H1 (cell line): ENCODE results near the gene PDS5A. TPM values are rescaled to one million over a fixed set of nuclear protein-coding genes. Genes with fewer than 3 reads are reported as not detected.

Source experiments
- CTCF ChIA-PET: fragments of 300-600 bp; sonication (Branson Sonifier 250); formaldehyde crosslinking; loops from one replicate; lab custom pipeline; 2021; ENCODE audit not compliant: partially characterized antibody; lab: Charles Lee
- POLR2A ChIA-PET: fragments of 300-600 bp; sonication (Branson Sonifier 250); formaldehyde crosslinking; loops from one replicate; lab custom pipeline; 2021; ENCODE audit warnings: inconsistent platforms; ENCODE audit not compliant: partially characterized antibody; lab: Charles Lee
- DNase-seq, 2 experiments: peaks; one replicate each; pipeline versions ENCODE4 v3.0.0 to v3.0.0-alpha.2; 2010 to 2022; ENCODE audit warnings: low spot score in 2 of 2, low read depth in 1 of 2, mixed read lengths in 1 of 2
- FAIRE-seq: peaks from 2 replicates; lab custom pipeline; 2011; peaks lifted over from hg19 to GRCh38; lab: Jason Lieb, UNC
- H2AFZ ChIP-seq: 2 replicates; pipeline ENCODE4 v1.8.1; 2012; ENCODE audit warnings: low read length, inconsistent platforms
- H2AK5ac ChIP-seq: 2 replicates; pipeline ENCODE4 v1.6.1; 2013; ENCODE audit warnings: low read depth, low read length
- H2BK120ac ChIP-seq: replicated peaks from 2 replicates; pipeline ENCODE3; 2013; ENCODE audit warnings: low read depth, low read length, inconsistent platforms
- H2BK12ac ChIP-seq: 2 replicates; pipeline ENCODE4 v1.6.1; 2013; ENCODE audit warnings: low read depth, low read length
- H2BK15ac ChIP-seq: 2 replicates; pipeline ENCODE4 v1.6.1; 2013; ENCODE audit warnings: low read length
- H2BK20ac ChIP-seq: 2 replicates; pipeline ENCODE4 v1.6.1; 2013; ENCODE audit warnings: low read length
- H2BK5ac ChIP-seq: 2 replicates; pipeline ENCODE4 v1.6.1; 2013; ENCODE audit warnings: low read depth, low read length
- H3K14ac ChIP-seq: 2 replicates; pipeline ENCODE4 v1.6.1; 2013; ENCODE audit warnings: inconsistent platforms; ENCODE audit not compliant: insufficient read length
- H3K18ac ChIP-seq: 2 replicates; pipeline ENCODE4 v1.6.1; 2013; ENCODE audit warnings: low read length; ENCODE audit errors: extremely low read depth
- H3K23ac ChIP-seq: 2 replicates; pipeline ENCODE4 v1.6.1; 2013; ENCODE audit warnings: inconsistent platforms; ENCODE audit not compliant: insufficient read length
- H3K23me2 ChIP-seq: 2 replicates; pipeline ENCODE4 v1.6.1; 2013; ENCODE audit warnings: low read depth, low read length
- H3K27ac ChIP-seq: 2 replicates; pipeline ENCODE4 v1.6.1; 2011; ENCODE audit warnings: low read depth, low read length, inconsistent platforms
- H3K27me3 ChIP-seq, 4 experiments: replicated peaks in 1 of 4; 1 replicate in 1 of 4; 2 replicates in 3 of 4; pipeline versions ENCODE4 v1.6.1 to v1.8.1; 2011 to 2013; ENCODE audit warnings: low read length in 3 of 4, mild to moderate bottlenecking in 3 of 4, inconsistent platforms in 2 of 4, mixed read lengths in 2 of 4, moderate library complexity in 1 of 4; ENCODE audit not compliant: control insufficient read depth in 3 of 4, insufficient read depth in 3 of 4; ENCODE audit errors: extremely low read depth in 1 of 4
- H3K36me3 ChIP-seq, 4 experiments: 2 replicates each; pipeline versions ENCODE4 v1.6.1 to v1.8.1; 2011 to 2013; ENCODE audit warnings: mild to moderate bottlenecking in 4 of 4, low read length in 3 of 4, moderate library complexity in 2 of 4, control low read depth in 1 of 4, inconsistent platforms in 1 of 4; ENCODE audit not compliant: insufficient read depth in 4 of 4, control insufficient read depth in 2 of 4
- H3K4ac ChIP-seq: replicated peaks from 2 replicates; pipeline ENCODE3; 2013; ENCODE audit warnings: low read length, low read depth, mixed read lengths, inconsistent platforms; ENCODE audit not compliant: insufficient read length
- H3K4me1 ChIP-seq, 4 experiments: replicated peaks in 1 of 4; 1 replicate in 1 of 4; 2 replicates in 3 of 4; pipeline versions ENCODE4 v1.6.1 to v1.8.1; 2011 to 2013; ENCODE audit warnings: low read length in 3 of 4, inconsistent platforms in 2 of 4, mixed read lengths in 1 of 4; ENCODE audit not compliant: insufficient read depth in 4 of 4, control insufficient read depth in 3 of 4
- H3K4me2 ChIP-seq, 2 experiments: 2 replicates each; pipeline versions ENCODE4 v1.6.1 to v1.8.1; 2011 to 2013; ENCODE audit warnings: low read depth in 2 of 2, low read length in 2 of 2, control low read depth in 1 of 2, inconsistent platforms in 1 of 2, mild to moderate bottlenecking in 1 of 2; ENCODE audit not compliant: insufficient read depth in 1 of 2
- H3K4me3 ChIP-seq, 4 experiments: fragments of 200-600, 300-600 bp in 1 of 4; sonication (generic), shearing (Covaris generic), sonication (Bioruptor Twin) in 1 of 4; 2 replicates each; pipeline versions ENCODE4 v1.5.1 to v1.8.1; 2011 to 2016; ENCODE audit warnings: low read length in 4 of 4, low read depth in 3 of 4, control low read depth in 2 of 4, inconsistent platforms in 2 of 4, mild to moderate bottlenecking in 2 of 4, mixed read lengths in 1 of 4, moderate library complexity in 1 of 4; ENCODE audit not compliant: insufficient read depth in 2 of 4; ENCODE audit errors: extremely low read depth in 1 of 4
- H3K56ac ChIP-seq: replicated peaks from 2 replicates; pipeline ENCODE3; 2013; ENCODE audit warnings: low read depth, mild to moderate bottlenecking, mixed read lengths, low read length, inconsistent platforms; ENCODE audit not compliant: insufficient read length
- H3K79me1 ChIP-seq: 2 replicates; pipeline ENCODE4 v1.6.1; 2013; ENCODE audit warnings: low read depth, low read length, control low read depth
- H3K79me2 ChIP-seq, 2 experiments: 2 replicates each; pipeline versions ENCODE4 v1.6.1 to v1.8.1; 2012 to 2013; ENCODE audit warnings: low read length in 2 of 2, mild to moderate bottlenecking in 2 of 2, inconsistent platforms in 1 of 2; ENCODE audit not compliant: insufficient read depth in 2 of 2, control insufficient read depth in 1 of 2
- H3K9ac ChIP-seq, 4 experiments: replicated peaks in 1 of 4; 1 replicate in 1 of 4; 2 replicates in 3 of 4; pipeline versions ENCODE4 v1.6.1 to v1.8.1; 2011 to 2013; ENCODE audit warnings: low read depth in 3 of 4, low read length in 3 of 4, control low read depth in 2 of 4, mild to moderate bottlenecking in 2 of 4, moderate library complexity in 2 of 4, inconsistent platforms in 1 of 4; ENCODE audit errors: extremely low read depth in 1 of 4
- H3K9me3 ChIP-seq, 2 experiments: 2 replicates each; pipeline versions ENCODE4 v1.6.1 to v1.8.1; 2012 to 2013; ENCODE audit warnings: mild to moderate bottlenecking in 2 of 2, moderate library complexity in 2 of 2, control low read depth in 1 of 2, inconsistent platforms in 1 of 2, low read depth in 1 of 2, low read length in 1 of 2, mixed read lengths in 1 of 2; ENCODE audit not compliant: insufficient read depth in 2 of 2
- H4K20me1 ChIP-seq, 2 experiments: replicated peaks in 1 of 2; 2 replicates each; pipeline versions ENCODE3 to v1.8.1; 2011 to 2013; ENCODE audit warnings: inconsistent platforms in 2 of 2, low read length in 2 of 2, mild to moderate bottlenecking in 1 of 2; ENCODE audit not compliant: insufficient read depth in 2 of 2, control insufficient read depth in 1 of 2
- H4K5ac ChIP-seq: 2 replicates; pipeline ENCODE4 v1.6.1; 2013; ENCODE audit warnings: low read length, low read depth, mixed read lengths, inconsistent platforms; ENCODE audit not compliant: insufficient read length
- H4K8ac ChIP-seq: 2 replicates; pipeline ENCODE4 v1.8.0; 2013; ENCODE audit warnings: mild to moderate bottlenecking, moderate library complexity, low read length, inconsistent platforms; ENCODE audit not compliant: insufficient read depth; ENCODE audit errors: extremely low read depth
- H4K91ac ChIP-seq: replicated peaks from 2 replicates; pipeline ENCODE3; 2013; ENCODE audit warnings: low read length, mixed read lengths, inconsistent platforms; ENCODE audit not compliant: insufficient read length
- CBX8 ChIP-seq: fragments of 300-800, 300-1000 bp; sonication (generic); IDR thresholded peaks from 2 replicates; pipeline ENCODE4 v1.7.1; 2016; ENCODE audit warnings: low read depth, low read length, borderline replicate concordance
- CTCF ChIP-seq, 3 experiments: IDR thresholded peaks; 1 replicate in 2 of 3; 2 replicates in 1 of 3; pipeline versions ENCODE4 v1.5.1 to v1.6.1; 2011; ENCODE audit warnings: low read length in 3 of 3, mild to moderate bottlenecking in 3 of 3, inconsistent platforms in 2 of 3, low read depth in 1 of 3, moderate library complexity in 1 of 3; ENCODE audit not compliant: insufficient read depth in 1 of 3; ENCODE audit errors: control extremely low read depth in 1 of 3
- E2F6 ChIP-seq: IDR thresholded peaks from 2 replicates; pipeline ENCODE4 v1.6.1; 2012; ENCODE audit warnings: inconsistent platforms
- JUN ChIP-seq: IDR thresholded peaks from 2 replicates; pipeline ENCODE4 v1.6.1; 2011; ENCODE audit warnings: low read depth, mild to moderate bottlenecking, improper control_type of control experiment, low read length
- PHF8 ChIP-seq: fragments of 200-600 bp; sonication (generic); conservative IDR thresholded peaks from 2 replicates; pipeline ENCODE4 v1.7.1; 2012; ENCODE audit warnings: low read depth, mild to moderate bottlenecking, inconsistent platforms, low read length, moderate library complexity
- RXRA ChIP-seq: IDR thresholded peaks from 2 replicates; pipeline ENCODE4 v1.6.1; 2011; ENCODE audit warnings: low read depth, mild to moderate bottlenecking, low read length, moderate library complexity; ENCODE audit not compliant: insufficient read depth
- TAF1 ChIP-seq: IDR thresholded peaks from 2 replicates; pipeline ENCODE4 v1.6.1; 2011; ENCODE audit warnings: mild to moderate bottlenecking, low read depth, low read length
- TAF7 ChIP-seq: optimal IDR thresholded peaks from 2 replicates; pipeline ENCODE3; 2011; ENCODE audit warnings: low read depth, mild to moderate bottlenecking, inconsistent platforms, low read length, moderate library complexity, borderline replicate concordance
- TCF12 ChIP-seq: IDR thresholded peaks from 2 replicates; pipeline ENCODE4 v1.6.1; 2011; ENCODE audit warnings: low read depth, mild to moderate bottlenecking, low read length
- WGBS, 2 experiments: shearing (Covaris generic) in 1 of 2; methylation state at CpG; one replicate each; pipeline versions ENCODE4 v1.1.6 to v1.1.7; 2013 to 2015; ENCODE audit warnings: low lambda C conversion rate in 2 of 2, mixed read lengths in 2 of 2, inconsistent platforms in 1 of 2, low coverage in 1 of 2, missing lambda C conversion rate in 1 of 2; ENCODE audit not compliant: insufficient replicate concordance in 2 of 2, insufficient coverage in 1 of 2, insufficient read length in 1 of 2; ENCODE audit errors: extremely low coverage in 1 of 2, missing lambda C conversion rate in 1 of 2; 5-methylcytosine and 5-hydroxymethylcytosine counted together
- polyA plus RNA-seq, 7 experiments: library from polyadenylated mRNA; depleted of rRNA in 3 of 7; stranded (reverse) in 5 of 7; unstranded in 2 of 7; fragments of >200 nt in 5 of 7; fragments of 200-250 nt in 2 of 7; gene quantifications; 1 replicate in 5 of 7; 2 replicates in 1 of 7; 4 replicates in 1 of 7; pipeline versions ENCODE4 v1.2.1 to v1.2.3, GENCODE V29; 2011 to 2013; ENCODE audit warnings: missing spikeins in 2 of 7, mixed read lengths in 2 of 7
- total RNA-seq: library from RNA; stranded (reverse); fragmentation: NEBNext Ultra II Directional; extraction: Animal tissue kit (Norgen Biotek cat#: 25700); gene quantifications from 2 replicates; pipeline ENCODE4 v1.2.1, GENCODE V29; 2021

The PDS5A gene
- total and polyA plus RNA-seq, 2 of the 8 experiments (the other 6 are each of a cell fraction or from before 2014, with no cell fraction given): 15.5 to 76.6 TPM

- Histone ChIP-seq H3K79me2 (no peaks in the 10 kb centered on the region), H3K23me2 (peaks cover 21% of the 10 kb centered on the region; the same call in 1 of the 2 replicates), H3K4ac (peak overlapping the region; percentile 59), H4K5ac (no peak overlapping the region), H4K8ac (no peak overlapping the region), H2BK5ac (no peak overlapping the region), H2AK5ac (0 out of 2 replicates have a peak overlapping the region, but pooled peaks have one; percentile 29), H3K23ac (no peak overlapping the region), H2BK120ac (no peak overlapping the region), H2BK20ac (no peak overlapping the region), H3K18ac (no peak overlapping the region), H4K91ac (no peak overlapping the region), H3K36me3 (no peaks in the 10 kb centered on the region), H3K4me1 (no peaks in the 10 kb centered on the region), H2BK12ac (no peak overlapping the region), H3K9me3 (no peaks in the 10 kb centered on the region), H2AFZ (no peak overlapping the region), H2BK15ac (0 out of 2 replicates have a peak overlapping the region, but pooled peaks have one; percentile 48), H3K56ac (peak overlapping the region; percentile 93), H4K20me1 (peaks cover 0 to 7% of the 10 kb centered on the region in 2 experiments), H3K4me3 (no peak overlapping the region), H3K27ac (no peak overlapping the region), H3K27me3 (no peaks in the 10 kb centered on the region), H3K9ac (no peak overlapping the region; a peak in 1 of 7 replicates), H3K4me2 (no peak overlapping the region), H3K79me1 (no peaks in the 10 kb centered on the region), H3K14ac (no peak overlapping the region)
- FAIRE-seq (no peak), DNase-seq (no peak)
- WGBS, 2 experiments: 90% methylated on average over 7 of the region's 7 CpGs; no CpG with 5 or more reads in 1 of the 2 experiments
- POLR2A ChIA-PET: no interaction called here
- CTCF ChIA-PET: interaction anchor here (1.2 kb wide), 1 partner anchor 83 kb away, joined by 4 read pairs; no protein-coding TSS in a partner anchor
- no peak for TF ChIP-seq TCF12
- TF ChIP-seq TAF1: no peak
- no peak for TF ChIP-seq E2F6
- TF ChIP-seq JUN: no peak
- no peak for TF ChIP-seq CBX8
- no peak for TF ChIP-seq PHF8
- TF ChIP-seq CTCF (IDR thresholded peaks at IDR 0.05; ENCODE audit: control extremely low read depth in 1 of 3, insufficient read depth in 1 of 3, low read depth in 1 of 3, low read length in 3 of 3): no peak
- TF ChIP-seq RXRA: no peak
- TF ChIP-seq TAF7: no peak
Observed at GRCh38 chr4:39814403-39815185, 163.1 kb downstream of the PDS5A start.
